ENCODE data around the gene ROPN1L.

Gene ROPN1L

GRCh38 chr5:10464173-10464572 is 22.5 kb downstream of the ROPN1L start:
- H3K27ac ChIP-seq: no peak overlapping the region

GRCh38 chr5:10465726-10466125 is 24.0 kb downstream of the ROPN1L start:
- no peak for TF ChIP-seq ZFX (IDR thresholded peaks at IDR 0.05; ENCODE audit: borderline replicate concordance)
- TF ChIP-seq, protein P1, sequence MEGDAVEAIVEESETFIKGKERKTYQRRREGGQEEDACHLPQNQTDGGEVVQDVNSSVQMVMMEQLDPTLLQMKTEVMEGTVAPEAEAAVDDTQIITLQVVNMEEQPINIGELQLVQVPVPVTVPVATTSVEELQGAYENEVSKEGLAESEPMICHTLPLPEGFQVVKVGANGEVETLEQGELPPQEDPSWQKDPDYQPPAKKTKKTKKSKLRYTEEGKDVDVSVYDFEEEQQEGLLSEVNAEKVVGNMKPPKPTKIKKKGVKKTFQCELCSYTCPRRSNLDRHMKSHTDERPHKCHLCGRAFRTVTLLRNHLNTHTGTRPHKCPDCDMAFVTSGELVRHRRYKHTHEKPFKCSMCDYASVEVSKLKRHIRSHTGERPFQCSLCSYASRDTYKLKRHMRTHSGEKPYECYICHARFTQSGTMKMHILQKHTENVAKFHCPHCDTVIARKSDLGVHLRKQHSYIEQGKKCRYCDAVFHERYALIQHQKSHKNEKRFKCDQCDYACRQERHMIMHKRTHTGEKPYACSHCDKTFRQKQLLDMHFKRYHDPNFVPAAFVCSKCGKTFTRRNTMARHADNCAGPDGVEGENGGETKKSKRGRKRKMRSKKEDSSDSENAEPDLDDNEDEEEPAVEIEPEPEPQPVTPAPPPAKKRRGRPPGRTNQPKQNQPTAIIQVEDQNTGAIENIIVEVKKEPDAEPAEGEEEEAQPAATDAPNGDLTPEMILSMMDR (IDR thresholded peaks at IDR 0.05): no peak
- no peak overlapping the region for H3K27ac ChIP-seq

More at GRCh38 chr5:10464173-10464572, 22.5 kb downstream of the ROPN1L start:
- TF ChIP-seq, protein P1 (IDR thresholded peaks at IDR 0.05): no peak
- no peak for TF ChIP-seq ZFX (IDR thresholded peaks at IDR 0.05; ENCODE audit: borderline replicate concordance)

DNA sequence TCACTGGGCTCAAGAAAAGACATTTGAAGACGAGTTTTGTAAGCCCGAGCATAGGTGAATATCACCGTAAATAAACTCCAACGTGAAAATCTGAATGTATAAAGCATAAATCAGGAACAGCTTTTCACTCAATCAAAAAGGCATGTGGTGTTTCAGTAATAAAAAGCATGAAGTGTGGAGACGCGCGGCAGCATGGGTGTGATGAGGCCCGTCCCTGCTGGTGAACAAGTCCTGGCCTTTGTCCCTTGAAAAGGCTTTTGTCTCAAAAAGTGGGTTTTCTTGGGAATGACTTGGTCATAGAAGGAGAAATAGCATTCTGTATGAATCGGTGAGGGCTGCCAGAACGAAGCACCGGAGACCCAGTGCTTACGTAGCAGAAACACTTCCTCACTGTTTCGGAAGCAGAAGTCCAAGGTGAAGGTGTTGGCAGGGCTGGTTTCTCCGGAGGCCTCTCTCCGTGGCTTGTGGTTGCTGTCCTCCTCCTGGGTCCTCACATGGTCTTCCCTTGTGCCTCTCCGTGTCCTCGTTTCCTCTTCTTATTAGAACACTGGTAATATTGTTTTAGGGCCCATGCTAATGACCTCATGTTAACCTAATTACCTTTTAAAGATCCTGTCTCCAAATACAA is 24.9 kb downstream of the ROPN1L start:
- TF ChIP-seq ZFX (IDR thresholded peaks at IDR 0.05; ENCODE audit: borderline replicate concordance): no peak
- TF ChIP-seq, protein P1 (IDR thresholded peaks at IDR 0.05): no peak
- H3K27ac ChIP-seq: no peak overlapping the region

DNA sequence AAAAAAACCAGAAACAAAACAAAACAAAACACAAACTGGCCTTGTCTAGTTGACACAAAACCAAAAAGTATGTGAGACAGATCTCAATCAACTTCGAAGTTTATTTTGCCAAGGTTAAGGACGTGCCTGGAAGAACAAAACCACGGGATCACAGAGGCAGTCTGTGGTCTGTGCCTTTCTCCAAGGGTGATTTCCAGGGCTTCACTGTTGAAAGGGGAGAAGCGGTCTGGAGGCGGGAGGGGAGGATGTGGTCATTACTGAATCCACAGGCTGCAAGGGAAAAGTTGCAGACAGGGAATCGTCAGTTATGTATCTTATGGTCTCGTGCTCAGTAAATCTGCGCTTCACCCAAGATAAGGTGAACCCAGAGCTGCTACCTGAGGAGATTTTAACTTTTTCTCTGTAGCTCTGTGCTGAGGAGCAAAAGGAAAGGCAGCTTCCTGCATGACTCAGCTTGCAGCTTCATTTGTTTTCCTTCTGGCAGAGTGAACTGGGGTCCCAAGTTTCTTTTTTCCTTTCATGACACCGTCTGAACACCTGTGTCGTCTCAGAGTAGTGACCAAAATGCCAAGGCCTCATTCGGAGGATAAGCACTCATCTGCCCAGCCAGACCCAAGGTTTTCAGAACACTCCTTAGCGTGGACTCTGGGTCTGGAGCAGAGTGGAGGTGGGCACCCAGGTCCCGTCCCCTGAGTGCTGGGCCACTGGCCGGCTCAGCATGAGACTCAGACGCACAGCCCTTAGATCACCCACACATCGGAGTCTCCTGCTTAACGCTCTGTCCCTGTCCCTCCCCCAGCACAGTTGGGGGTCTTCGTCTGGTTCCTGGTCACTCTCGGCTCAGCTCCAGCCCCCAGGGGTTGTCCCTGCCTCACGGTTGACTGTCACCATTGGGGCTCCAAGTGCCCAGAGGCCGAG is 25.9 kb downstream of the ROPN1L start:
- no peak for TF ChIP-seq ZFX (IDR thresholded peaks at IDR 0.05; ENCODE audit: borderline replicate concordance)
- TF ChIP-seq, protein P1 (IDR thresholded peaks at IDR 0.05): no peak
- no peak overlapping the region for H3K27ac ChIP-seq

DNA sequence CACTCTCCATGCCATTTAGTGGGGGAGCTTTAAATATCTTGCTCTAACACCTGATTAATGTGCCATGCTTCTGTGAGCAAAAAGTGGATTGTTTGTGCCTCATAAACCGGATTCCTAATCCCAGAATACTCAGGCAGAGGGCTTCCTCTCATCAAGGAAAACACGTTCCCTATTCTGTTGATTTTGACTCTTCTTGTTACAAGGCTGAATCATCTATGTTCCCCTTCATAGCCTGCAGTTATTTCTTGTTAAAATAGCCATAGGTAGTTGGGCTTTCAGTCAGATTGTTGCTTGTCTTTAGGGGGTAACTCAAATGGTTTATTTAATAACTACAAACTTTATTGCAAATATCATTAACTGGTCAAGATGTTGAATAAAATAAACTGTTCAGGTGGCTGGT is 26.6 kb downstream of the ROPN1L start:
- H3K27ac ChIP-seq: no peak overlapping the region
- TF ChIP-seq, protein P1 (IDR thresholded peaks at IDR 0.05): no peak
- TF ChIP-seq ZFX (IDR thresholded peaks at IDR 0.05; ENCODE audit: borderline replicate concordance): no peak

DNA sequence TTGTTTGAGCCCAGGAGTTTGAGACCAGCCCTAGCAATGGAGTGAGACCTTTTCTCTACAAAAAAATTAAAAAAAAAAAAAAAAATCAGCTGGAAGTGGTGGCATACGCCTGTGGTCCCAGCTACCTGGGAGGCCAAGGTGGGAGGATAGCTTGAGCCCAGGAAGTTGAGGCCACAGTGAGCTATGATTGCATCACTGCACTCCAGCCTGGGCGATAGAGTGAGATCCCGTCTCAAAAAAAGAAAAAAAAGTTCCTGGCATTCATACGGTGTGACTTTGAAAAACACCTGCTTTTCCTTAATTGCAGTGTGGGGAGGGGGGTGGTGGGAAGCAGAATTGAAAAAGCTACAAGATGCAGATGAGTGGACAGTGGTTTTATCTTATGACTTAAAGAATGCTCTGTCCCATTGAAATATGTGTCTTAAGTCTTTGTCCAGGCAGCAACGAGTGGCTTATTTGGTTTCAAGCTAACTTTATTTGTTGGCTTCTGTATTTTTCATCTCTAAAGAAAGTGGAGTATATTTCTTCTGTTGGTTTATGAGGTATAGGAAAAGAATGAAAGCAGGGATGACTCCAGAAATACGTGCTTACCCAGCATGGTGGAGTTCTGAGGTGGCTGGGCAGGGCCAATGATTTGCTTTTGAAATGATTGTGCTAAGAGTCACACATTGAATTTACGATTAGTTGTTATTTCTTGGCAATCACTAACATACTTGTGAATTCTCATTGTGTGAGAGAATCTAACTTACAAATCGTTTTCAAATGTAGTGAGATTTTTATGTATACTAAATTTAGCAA is 27.8 kb downstream of the ROPN1L start:
- no peak overlapping the region for H3K27ac ChIP-seq
- no peak for TF ChIP-seq ZFX (IDR thresholded peaks at IDR 0.05; ENCODE audit: borderline replicate concordance)
- TF ChIP-seq, protein P1 (IDR thresholded peaks at IDR 0.05): no peak

All from 22Rv1 (cell line).